B cell (primary cell): ENCODE measurements around the gene THAP4. TPM values are rescaled to one million over a fixed set of nuclear protein-coding genes. Genes with fewer than 3 reads are reported as not detected.

Experiments used
- ATAC-seq: fragments of 200-7000 bp; cut with Tn5 transposase; one replicate; pipeline ENCODE4 v1.10.0; 2021; ENCODE audit warnings: low read depth, mild to moderate bottlenecking, moderate number of reproducible peaks, moderate library complexity
- CTCF ChIA-PET: fragments of 350-600 bp; sonication (Branson Sonifier 250); formaldehyde crosslinking; loops from one replicate; lab custom pipeline; 2021; ENCODE audit warnings: antibody characterized with exemption, inconsistent platforms; lab: Charles Lee
- POLR2A ChIA-PET: fragments of 350-600 bp; sonication (Branson Sonifier 250); formaldehyde crosslinking; loops from one replicate; lab custom pipeline; 2021; ENCODE audit warnings: antibody characterized with exemption; lab: Charles Lee
- DNase-seq: peaks from one replicate; pipeline ENCODE4 v3.0.0; 2013
- H2AFZ ChIP-seq: 2 replicates; pipeline ENCODE4 v1.6.1; 2012; ENCODE audit warnings: mild to moderate bottlenecking, low read depth, low read length; ENCODE audit not compliant: insufficient read depth, poor library complexity, severe bottlenecking
- H3K27ac ChIP-seq, 2 donors: 1 replicate in 1 of 2; 2 replicates in 1 of 2; pipeline ENCODE4 v1.5.1; 2012 to 2013; ENCODE audit warnings: low read length in 2 of 2, mild to moderate bottlenecking in 2 of 2, moderate library complexity in 1 of 2
- H3K27me3 ChIP-seq, 4 experiments: fragments of 200-600 bp in 1 of 4; sonication (generic) in 1 of 4; replicated peaks in 1 of 4; 1 replicate in 2 of 4; 2 replicates in 2 of 4; pipeline versions ENCODE4 v1.6.1 to v1.7.0; 2013 to 2016; ENCODE audit warnings: low read length in 3 of 4, mild to moderate bottlenecking in 2 of 4, mixed read lengths in 1 of 4, moderate library complexity in 1 of 4; ENCODE audit not compliant: insufficient read depth in 4 of 4, control insufficient read depth in 3 of 4; ENCODE audit errors: control extremely low read depth in 1 of 4
- H3K36me3 ChIP-seq, 2 experiments: replicated peaks in 1 of 2; 1 replicate in 1 of 2; 2 replicates in 1 of 2; pipeline versions ENCODE4 v1.6.1 to v1.7.1; 2013; ENCODE audit warnings: low read length in 1 of 2; ENCODE audit not compliant: insufficient read depth in 2 of 2, control insufficient read depth in 1 of 2; ENCODE audit errors: control extremely low read depth in 1 of 2, extremely low read depth in 1 of 2
- H3K4me1 ChIP-seq, 2 donors: fragments of 200-600 bp in 1 of 2; sonication (generic) in 1 of 2; 1 replicate in 1 of 2; 2 replicates in 1 of 2; pipeline versions ENCODE4 v1.5.1 to v1.6.1; 2013 to 2017; ENCODE audit warnings: low read length in 2 of 2; ENCODE audit not compliant: control insufficient read depth in 2 of 2, insufficient read depth in 2 of 2
- H3K4me2 ChIP-seq: replicated peaks from 2 replicates; pipeline ENCODE3; 2012; ENCODE audit warnings: mild to moderate bottlenecking, low read depth, low read length; ENCODE audit not compliant: poor library complexity, severe bottlenecking
- H3K4me3 ChIP-seq, 5 experiments: fragments of 200-600 bp in 1 of 5; sonication (generic) in 1 of 5; 1 replicate in 3 of 5; 2 replicates in 2 of 5; pipeline versions ENCODE4 v1.5.1 to v1.7.0; 2011 to 2016; ENCODE audit warnings: low read length in 4 of 5, mild to moderate bottlenecking in 4 of 5, low read depth in 2 of 5, control low read depth in 1 of 5, moderate library complexity in 1 of 5; ENCODE audit not compliant: insufficient read depth in 1 of 5; ENCODE audit errors: control extremely low read depth in 1 of 5, extremely low read depth in 1 of 5
- H3K79me2 ChIP-seq: fragments of 200-600 bp; sonication (generic); one replicate; pipeline ENCODE4 v1.6.0; 2016; ENCODE audit warnings: low read length; ENCODE audit not compliant: control insufficient read depth, insufficient read depth
- H3K9ac ChIP-seq: fragments of 200-600 bp; sonication (generic); 2 replicates; pipeline ENCODE4 v1.6.1; 2017; ENCODE audit warnings: mild to moderate bottlenecking, low read length, moderate library complexity
- H3K9me3 ChIP-seq, 3 donors: one replicate each; pipeline versions ENCODE4 v1.6.1 to v1.7.1; 2013; ENCODE audit warnings: low read length in 2 of 3; ENCODE audit not compliant: control insufficient read depth in 2 of 3, insufficient read depth in 1 of 3; ENCODE audit errors: control extremely low read depth in 1 of 3
- H4K20me1 ChIP-seq: 2 replicates; pipeline ENCODE4 v1.6.0; 2012; ENCODE audit warnings: mild to moderate bottlenecking, low read length; ENCODE audit not compliant: insufficient read depth, control insufficient read depth, poor library complexity, severe bottlenecking
- H3K27ac Mint-ChIP-seq: one replicate; pipeline ENCODE4 v1.8.0; 2021; ENCODE audit warnings: mixed read lengths
- H3K27me3 Mint-ChIP-seq: one replicate; pipeline ENCODE4 v1.8.0; 2021; ENCODE audit warnings: mixed read lengths
- H3K4me1 Mint-ChIP-seq: one replicate; pipeline ENCODE4 v1.8.0; 2021; ENCODE audit warnings: mixed read lengths
- H3K4me3 Mint-ChIP-seq: one replicate; pipeline ENCODE4 v1.8.0; 2021; ENCODE audit warnings: mixed read lengths
- H3K9me3 Mint-ChIP-seq: one replicate; pipeline ENCODE4 v1.8.0; 2022; ENCODE audit warnings: mixed read lengths; ENCODE audit not compliant: insufficient read depth
- CTCF ChIP-seq: fragments of 200-600 bp; IDR thresholded peaks from one replicate; pipeline ENCODE4 v1.8.0; 2022; ENCODE audit warnings: antibody characterized with exemption, mild to moderate bottlenecking
- EZH2 ChIP-seq: IDR thresholded peaks from 2 replicates; pipeline ENCODE4 v1.6.1; 2012; ENCODE audit warnings: borderline replicate concordance, low read depth, mild to moderate bottlenecking, moderate library complexity, low read length; ENCODE audit not compliant: insufficient read depth, poor library complexity, severe bottlenecking
- WGBS: methylation state at CpG from one replicate; pipeline ENCODE4 v1.1.5; 2013; ENCODE audit warnings: missing lambda C conversion rate; ENCODE audit not compliant: insufficient coverage; 5-methylcytosine and 5-hydroxymethylcytosine counted together
- intact Hi-C: fragments of 100-400 bp; cut with micrococcal nuclease; formaldehyde crosslinking; loops from one replicate; pipeline ENCODE4 v1.10.0; 2022
- polyA plus RNA-seq: library from polyadenylated mRNA; depleted of rRNA; stranded (reverse); fragments of >200 nt; gene quantifications from 2 replicates; pipeline ENCODE4 v1.2.3, GENCODE V29; 2012
- total RNA-seq, 2 donors: library from RNA; stranded (reverse); fragments of 120-200 nt in 1 of 2; gene quantifications; 1 replicate in 1 of 2; 2 replicates in 1 of 2; pipeline versions ENCODE4 v1.2.3 to v1.2.4, GENCODE V29; 2013 to 2022

THAP4 gene
- total and polyA plus RNA-seq, 2 donors (not counting 1 experiment from before 2014, with no cell fraction given): 26.5 to 41.0 TPM

- Histone ChIP-seq H3K27ac (no peak overlapping the region), H4K20me1 (no peaks in the 10 kb centered on the region), H3K4me2 (no peak overlapping the region), H3K79me2 (no peaks in the 10 kb centered on the region), H3K36me3 (peaks cover 0 to 3% of the 10 kb centered on the region in 2 experiments), H3K4me1 (no peaks in the 10 kb centered on the region), H3K9ac (no peak overlapping the region), H2AFZ (no peak overlapping the region), H3K9me3 (no peaks in the 10 kb centered on the region), H3K27me3 (no peaks in the 10 kb centered on the region), H3K4me3 (no peak overlapping the region)
- Mint-ChIP-seq H3K9me3 (no peaks in the 10 kb centered on the region), H3K4me1 (peaks cover 2% of the 10 kb centered on the region), H3K27me3 (no peaks in the 10 kb centered on the region), H3K27ac (no peak overlapping the region), H3K4me3 (no peak overlapping the region)
- intact Hi-C loops: no loop called here
- no peak for TF ChIP-seq CTCF
- TF ChIP-seq EZH2: no peak
- DNase-seq: no peak
- ChIA-PET CTCF (no interaction called here), POLR2A (no interaction called here)
- 96% methylated on average over 23 of the region's 23 CpGs for WGBS
- no peak for ATAC-seq
Measured at GRCh38 chr2:241569831-241570281, 67.1 kb downstream of the THAP4 start.

- Histone ChIP-seq H3K27ac (no peak overlapping the region), H3K9me3 (no peaks in the 10 kb centered on the region), H3K4me3 (no peak overlapping the region), H3K4me2 (no peak overlapping the region), H4K20me1 (no peaks in the 10 kb centered on the region), H3K9ac (no peak overlapping the region), H2AFZ (no peak overlapping the region), H3K27me3 (no peaks in the 10 kb centered on the region), H3K4me1 (no peaks in the 10 kb centered on the region), H3K36me3 (peaks cover 0 to 3% of the 10 kb centered on the region in 2 experiments), H3K79me2 (no peaks in the 10 kb centered on the region)
- H3K27ac Mint-ChIP-seq: no peak overlapping the region
- ChIA-PET CTCF (no interaction called here), POLR2A (no interaction called here)
- 100% methylated on average over 4 of the region's 4 CpGs for WGBS
- H3K27me3 Mint-ChIP-seq: no peaks in the 10 kb centered on the region
- intact Hi-C loops: no loop called here
- H3K4me1 Mint-ChIP-seq: peaks cover 2% of the 10 kb centered on the region
- DNase-seq (no peak), ATAC-seq (no peak)
- no peaks in the 10 kb centered on the region for H3K9me3 Mint-ChIP-seq
- H3K4me3 Mint-ChIP-seq: no peak overlapping the region
- TF ChIP-seq EZH2 (no peak), CTCF (no peak)
Measured at GRCh38 chr2:241568726-241569125, 68.2 kb downstream of the THAP4 start.
